Measurements from ENCODE around the gene MAPK9.
A peak's percentile ranks its signal among the peaks of the same experiment; 100 is the strongest.
"Not testable (repeated sequence)": the region's sequence is repeated elsewhere in the genome, so short reads cannot be mapped to it uniquely, and the experiment has no call there.

Gene MAPK9

GRCh38 chr5:180222056-180222455 is 69.8 kb downstream of the MAPK9 start:
- DNase-seq: no peak

- DNase-seq: no peak
Measured at GRCh38 chr5:180217797-180218196, 74.1 kb downstream of the MAPK9 start.

- no peak for DNase-seq
Measured at GRCh38 chr5:180216646-180217171, 75.2 kb downstream of the MAPK9 start.

GRCh38 chr5:180215783-180216630 is 75.9 kb downstream of the MAPK9 start:
- DNase-seq: no peak

- no peak for DNase-seq
Measured at GRCh38 chr5:180214870-180215770, 76.8 kb downstream of the MAPK9 start.

GRCh38 chr5:180213657-180214207 is 78.2 kb downstream of the MAPK9 start:
- DNase-seq: no peak

- peak; percentile 17 for DNase-seq
Measured at GRCh38 chr5:180213256-180213600, 78.7 kb downstream of the MAPK9 start.

- peak; percentile 15 for DNase-seq
Measured at GRCh38 chr5:180212363-180213255, 79.3 kb downstream of the MAPK9 start.

GRCh38 chr5:180211761-180212035 is 80.2 kb downstream of the MAPK9 start:
- DNase-seq: no peak

GRCh38 chr5:180210961-180211760 is 80.7 kb downstream of the MAPK9 start:
- DNase-seq: no peak

- not testable (repeated sequence) for DNase-seq
Measured at GRCh38 chr5:180210077-180210476, 81.8 kb downstream of the MAPK9 start.

- peak; percentile 87 for DNase-seq
Measured at GRCh38 chr5:180209137-180209581, 82.7 kb downstream of the MAPK9 start, which contains the start of gene RASGEF1C. TSS of gene RASGEF1C (minus strand) at chr5:180209211. CDS start at chr5:180138052, 71,159 bp downstream.

GRCh38 chr5:180208435-180209081 is 83.3 kb downstream of the MAPK9 start:
- peak; percentile 56 for DNase-seq

- no peak for DNase-seq
Measured at GRCh38 chr5:180208038-180208434, 83.8 kb downstream of the MAPK9 start.

GRCh38 chr5:180207593-180207992 is 84.3 kb downstream of the MAPK9 start:
- no peak for DNase-seq

GRCh38 chr5:180206993-180207392 is 84.9 kb downstream of the MAPK9 start:
- no peak for DNase-seq

- DNase-seq: no peak
Measured at GRCh38 chr5:180205916-180206315, 86.0 kb downstream of the MAPK9 start.

- no peak for DNase-seq
Measured at GRCh38 chr5:180204276-180204819, 87.5 kb downstream of the MAPK9 start.

- DNase-seq: no peak
Measured at GRCh38 chr5:180202939-180203573, 88.8 kb downstream of the MAPK9 start.

Data from hematopoietic multipotent progenitor cell treated with erythropoietin and hydrocortisone succinate and interleukin-3 and kit ligand, for 4 days (in vitro differentiated cells).